PC-9 (cell line): Measurements from ENCODE around the gene SPATA31C1. TPM values are rescaled to one million over a fixed set of nuclear protein-coding genes. Genes with fewer than 3 reads are reported as not detected.
"Not testable (repeated sequence)": the region's sequence is repeated elsewhere in the genome, so short reads cannot be mapped to it uniquely, and the experiment has no call there.

Experiments used
- BruUV-seq: library from RNA; stranded (reverse); fragments of 400-500 nt; replicated peaks from 2 replicates; lab custom pipeline; 2021; lab: Mats Ljungman, UMichigan
- CTCF ChIA-PET: fragments of 300-600 bp; sonication (Branson Sonifier 250); formaldehyde crosslinking; loops from one replicate; lab custom pipeline; 2022; ENCODE audit warnings: antibody characterized with exemption; lab: Charles Lee
- POLR2A ChIA-PET: fragments of 300-600 bp; sonication (Branson Sonifier 250); formaldehyde crosslinking; loops from one replicate; lab custom pipeline; 2022; ENCODE audit warnings: antibody characterized with exemption; ENCODE audit not compliant: unreplicated experiment; lab: Charles Lee
- DNase-seq, 2 experiments: peaks; one replicate each; pipeline versions ENCODE4 v3.0.0 to v3.0.0-alpha.2; 2015 to 2022; ENCODE audit warnings: mixed read lengths in 1 of 2
- H2AFZ ChIP-seq: fragments of 200-600 bp; sonication (generic); 2 replicates; pipeline ENCODE4 v1.8.1; 2017; ENCODE audit warnings: antibody characterized with exemption
- H3F3A ChIP-seq: fragments of 200-600 bp; sonication (generic); 2 replicates; pipeline ENCODE4 v1.8.1; 2017; ENCODE audit warnings: antibody characterized with exemption, mild to moderate bottlenecking, low read depth; ENCODE audit not compliant: insufficient read depth
- H3K27ac ChIP-seq: fragments of 200-600 bp; sonication (generic); 2 replicates; pipeline ENCODE4 v1.6.1; 2016; ENCODE audit warnings: mixed run types
- H3K27me3 ChIP-seq: fragments of 200-600 bp; sonication (generic); 2 replicates; pipeline ENCODE4 v1.6.1; 2016; ENCODE audit warnings: low read depth, mixed run types; ENCODE audit not compliant: insufficient read depth
- H3K36me3 ChIP-seq: fragments of 200-600 bp; sonication (generic); 2 replicates; pipeline ENCODE4 v1.6.1; 2016; ENCODE audit warnings: low read depth, mixed run types
- H3K4me1 ChIP-seq: fragments of 200-600 bp; sonication (generic); replicated peaks from 2 replicates; pipeline ENCODE4 v1.6.1; 2016; ENCODE audit warnings: mixed run types; ENCODE audit not compliant: insufficient read depth
- H3K4me2 ChIP-seq: fragments of 200-600 bp; sonication (generic); 2 replicates; pipeline ENCODE4 v1.6.1; 2017; ENCODE audit warnings: mixed run types
- H3K4me3 ChIP-seq: fragments of 200-600 bp; sonication (generic); 2 replicates; pipeline ENCODE4 v1.6.1; 2016; ENCODE audit warnings: mixed run types
- H3K79me2 ChIP-seq: fragments of 200-600 bp; sonication (generic); 2 replicates; pipeline ENCODE4 v1.6.1; 2017; ENCODE audit warnings: low read depth, mixed run types
- H3K9me2 ChIP-seq: fragments of 200-600 bp; sonication (generic); 2 replicates; pipeline ENCODE4 v1.8.1; 2017; ENCODE audit warnings: mild to moderate bottlenecking; ENCODE audit not compliant: insufficient read depth
- H3K9me3 ChIP-seq: fragments of 200-600 bp; sonication (generic); 2 replicates; pipeline ENCODE4 v1.8.1; 2016; ENCODE audit warnings: low read depth; ENCODE audit not compliant: insufficient read depth
- H4K20me1 ChIP-seq: fragments of 200-600 bp; sonication (generic); 2 replicates; pipeline ENCODE4 v1.8.1; 2017; ENCODE audit not compliant: insufficient read depth
- CTCF ChIP-seq: fragments of 200-600 bp; sonication (generic); conservative IDR thresholded peaks from 2 replicates; pipeline ENCODE4 v1.6.1; 2017; ENCODE audit warnings: mixed run types, antibody characterized with exemption, mild to moderate bottlenecking, moderate library complexity
- EZH2 ChIP-seq: fragments of 200-600 bp; sonication (generic); IDR thresholded peaks from 2 replicates; pipeline ENCODE4 v1.8.0; 2017; ENCODE audit warnings: antibody characterized with exemption, low read depth
- intact Hi-C: fragments of 100-400 bp; cut with micrococcal nuclease; formaldehyde crosslinking; loops from one replicate; pipeline ENCODE4 v1.10.0; 2022; ENCODE audit not compliant: unreplicated experiment
- total RNA-seq: library from RNA; stranded (reverse); gene quantifications from 2 replicates; pipeline ENCODE4 v1.2.3, GENCODE V29; 2021

SPATA31C1 gene
- total RNA-seq, 1 experiment from 2014 or later: not detected

DNA sequence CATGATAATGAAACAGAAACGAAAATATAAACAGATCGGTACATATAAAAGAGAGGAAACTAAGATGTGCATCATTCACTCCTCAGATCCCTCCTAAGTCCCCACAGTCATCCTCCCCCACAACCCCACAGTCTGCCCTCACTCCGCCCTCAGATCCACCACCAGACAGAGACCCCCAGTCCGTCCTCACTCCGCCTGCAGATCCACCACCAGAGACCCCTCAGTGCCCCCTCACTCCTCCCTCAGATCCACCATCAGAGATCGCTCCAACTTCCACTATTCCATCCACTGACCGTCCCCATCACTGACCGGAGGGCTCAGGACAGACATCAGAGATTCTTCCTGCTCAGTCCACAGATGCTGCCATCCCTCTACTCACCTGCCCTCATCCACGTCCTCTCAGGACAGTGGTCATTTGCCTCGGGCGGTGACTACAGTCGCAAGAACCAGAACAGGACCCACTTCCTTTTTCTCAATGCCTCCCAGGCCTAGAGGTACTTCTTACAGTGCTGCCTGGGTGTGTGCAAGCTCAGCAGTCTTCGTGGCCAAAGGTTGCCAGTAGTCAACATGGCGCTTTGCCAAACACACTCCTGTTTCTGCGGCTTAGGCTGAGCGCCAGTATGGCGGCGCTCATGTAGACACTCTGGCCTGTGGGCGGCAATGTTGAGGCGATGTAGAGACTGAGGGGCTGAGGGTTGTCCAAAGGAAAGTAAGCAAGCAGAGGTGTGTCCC lies 8.3 kb upstream of the SPATA31C1 start:
- Histone ChIP-seq H3F3A (no peaks in the 10 kb centered on the region), H3K9me2 (no peaks in the 10 kb centered on the region), H3K27ac (no peak overlapping the region), H2AFZ (no peak overlapping the region), H3K36me3 (no peaks in the 10 kb centered on the region), H3K4me2 (no peak overlapping the region), H3K4me1 (no peaks in the 10 kb centered on the region), H3K27me3 (no peaks in the 10 kb centered on the region), H3K4me3 (no peak overlapping the region), H4K20me1 (no peaks in the 10 kb centered on the region), H3K79me2 (no peaks in the 10 kb centered on the region), H3K9me3 (0 out of 2 replicates have a peak, but pooled peaks cover 3% of the 10 kb centered on the region)
- BruUV-seq: no TSS peak
- CTCF ChIA-PET: interaction anchor here (0.6 kb wide), 1 partner anchor 217 kb away, joined by 4 read pairs; no protein-coding TSS in a partner anchor
- TF ChIP-seq EZH2 (no peak), CTCF (no peak)
- POLR2A ChIA-PET: no interaction called here
- no peak for DNase-seq
- intact Hi-C loops: no loop called here

- intact Hi-C loops: no loop called here
- Histone ChIP-seq H3K36me3 (no peaks in the 10 kb centered on the region), H3K9me2 (no peaks in the 10 kb centered on the region), H3K27me3 (no peaks in the 10 kb centered on the region), H3K4me2 (no peak overlapping the region), H3K4me3 (no peak overlapping the region), H4K20me1 (no peaks in the 10 kb centered on the region), H3K9me3 (0 out of 2 replicates have a peak, but pooled peaks cover 3% of the 10 kb centered on the region), H3F3A (no peaks in the 10 kb centered on the region), H2AFZ (no peak overlapping the region), H3K27ac (no peak overlapping the region), H3K4me1 (no peaks in the 10 kb centered on the region), H3K79me2 (no peaks in the 10 kb centered on the region)
- CTCF ChIA-PET: no interaction called here
- BruUV-seq: no TSS peak
- no peak for DNase-seq
- TF ChIP-seq EZH2 (no peak), CTCF (no peak)
- POLR2A ChIA-PET: no interaction called here
Observed at GRCh38 chr9:87910821-87911220, 6.9 kb upstream of the SPATA31C1 start.

DNA sequence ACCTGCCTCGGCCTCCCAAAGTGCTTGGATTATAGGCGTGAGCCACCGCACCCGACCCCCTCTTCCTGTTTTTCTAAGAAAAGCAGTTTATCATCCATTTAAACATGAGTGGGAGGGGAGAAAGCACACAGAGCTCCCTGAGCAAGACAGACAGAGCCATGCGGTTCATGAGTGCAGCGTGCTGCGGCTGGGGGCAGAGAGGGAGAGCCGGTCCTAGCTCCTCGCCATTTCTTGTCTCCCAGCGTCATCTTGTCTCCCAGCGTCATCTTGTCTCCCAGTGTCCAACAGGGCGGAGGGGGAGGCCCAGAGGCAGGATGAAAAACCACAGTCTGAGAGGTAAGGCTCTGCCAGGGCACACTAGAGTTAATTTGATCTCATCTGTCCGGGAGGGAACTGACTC lies 1.3 kb downstream of the SPATA31C1 start:
- POLR2A ChIA-PET: not testable (repeated sequence)

DNA sequence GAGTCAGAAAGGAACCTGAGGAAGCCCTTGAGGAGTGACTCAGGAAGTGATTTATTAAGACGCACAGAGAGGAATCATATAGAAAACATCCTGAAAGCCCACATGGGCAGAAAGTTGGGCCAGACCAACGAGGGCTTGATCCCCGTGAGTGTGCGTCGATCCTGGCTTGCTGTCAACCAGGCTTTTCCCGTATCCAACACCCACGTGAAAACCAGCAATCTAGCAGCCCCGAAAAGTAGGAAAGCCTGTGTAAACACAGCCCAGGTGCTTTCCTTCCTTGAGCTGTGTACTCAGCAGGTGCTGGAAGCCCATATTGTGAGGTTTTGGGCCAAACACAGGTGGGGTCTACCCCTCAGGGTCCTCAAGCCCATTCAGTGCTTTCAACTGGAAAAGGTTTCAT lies 3.8 kb downstream of the SPATA31C1 start:
- H3K4me3 ChIP-seq, H3K4me1 ChIP-seq, H3F3A ChIP-seq, intact Hi-C loops, H4K20me1 ChIP-seq, H3K4me2 ChIP-seq, H3K27ac ChIP-seq, BruUV-seq, H2AFZ ChIP-seq, H3K9me2 ChIP-seq, CTCF ChIA-PET, H3K79me2 ChIP-seq, POLR2A ChIA-PET, H3K9me3 ChIP-seq, DNase-seq, H3K27me3 ChIP-seq, H3K36me3 ChIP-seq: not testable (repeated sequence)

More for the DNA sequence above, 1.3 kb downstream of the SPATA31C1 start:
- H3K4me3 ChIP-seq, DNase-seq, intact Hi-C loops, H3K79me2 ChIP-seq, H3K4me1 ChIP-seq, H3K9me2 ChIP-seq, BruUV-seq, H3K36me3 ChIP-seq, H2AFZ ChIP-seq, H3K4me2 ChIP-seq, H3K27me3 ChIP-seq, H3K9me3 ChIP-seq, H3F3A ChIP-seq, CTCF ChIA-PET, H4K20me1 ChIP-seq, H3K27ac ChIP-seq: not testable (repeated sequence)

GRCh38 chr9:87923012-87923411 lies 5.2 kb downstream of the SPATA31C1 start:
- DNase-seq, H3K4me3 ChIP-seq, H3K4me1 ChIP-seq, BruUV-seq, H3K9me2 ChIP-seq, H3K27me3 ChIP-seq, H3F3A ChIP-seq, H2AFZ ChIP-seq, POLR2A ChIA-PET, H3K36me3 ChIP-seq, intact Hi-C loops, CTCF ChIA-PET, H3K27ac ChIP-seq, H3K4me2 ChIP-seq, H4K20me1 ChIP-seq, H3K79me2 ChIP-seq, H3K9me3 ChIP-seq: not testable (repeated sequence)

DNA sequence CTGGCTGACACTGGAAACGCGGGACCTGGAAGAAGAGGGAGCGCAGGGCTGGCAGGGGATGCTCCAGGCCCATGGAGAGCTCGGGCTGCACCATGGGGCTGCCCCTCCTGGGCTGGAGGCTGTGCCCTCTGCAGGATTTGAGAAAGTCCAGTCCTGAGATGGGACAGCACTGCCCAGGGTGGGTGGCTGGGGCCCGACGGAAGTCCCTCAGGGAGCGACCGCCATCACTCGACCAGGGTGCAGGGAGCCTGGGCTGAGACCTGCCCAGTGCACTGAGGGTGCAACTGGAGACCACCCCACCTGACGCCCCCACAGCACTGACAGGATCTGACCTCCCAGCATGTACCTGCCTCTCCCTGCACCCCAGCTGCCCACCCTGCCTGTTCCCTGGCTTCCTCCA lies 7.1 kb downstream of the SPATA31C1 start:
- H3K4me3 ChIP-seq, POLR2A ChIA-PET: not testable (repeated sequence)

More for the DNA sequence above, 7.1 kb downstream of the SPATA31C1 start:
- H3K79me2 ChIP-seq, H3K36me3 ChIP-seq, H3K9me3 ChIP-seq, DNase-seq, H3K27me3 ChIP-seq, BruUV-seq, intact Hi-C loops, H3K4me1 ChIP-seq, H3K27ac ChIP-seq, H3K9me2 ChIP-seq, CTCF ChIA-PET, H4K20me1 ChIP-seq, H3K4me2 ChIP-seq, H2AFZ ChIP-seq, H3F3A ChIP-seq: not testable (repeated sequence)
